K562 (cell line): ENCODE measurements around the gene DHCR7. TPM values are rescaled to one million over a fixed set of nuclear protein-coding genes. Genes with fewer than 3 reads are reported as not detected.

Experiments
- ATAC-seq: fragments of 200-7000 bp; cut with Tn5 transposase; 3 replicates; pipeline ENCODE4 v1.9.1; 2020; ENCODE audit warnings: moderate library complexity
- BruUV-seq: library from RNA; stranded (reverse); fragments of 400-500 nt; replicated peaks from 2 replicates; lab custom pipeline; 2021; lab: Mats Ljungman, UMichigan
- CTCF ChIA-PET: fragments of 300-600 bp; formaldehyde crosslinking; extraction: SDS; loops from one replicate; lab custom pipeline; 2021; ENCODE audit warnings: low intra/inter-chr PET ratio; lab: Yijun Ruan, JAX
- POLR2A ChIA-PET: fragments of 300-600, 350-650 bp; sonication (Branson Sonifier 250); formaldehyde crosslinking; extraction: SDS; loops from one replicate; lab custom pipeline; 2021; ENCODE audit warnings: antibody characterized with exemption, inconsistent platforms; lab: Yijun Ruan, JAX
- DNase-seq, 4 experiments: peaks; one replicate each; pipeline versions ENCODE4 v3.0.0 to v3.0.0-alpha.2; 2011 to 2018; ENCODE audit warnings: low spot score in 3 of 4, mixed read lengths in 3 of 4; ENCODE audit errors: extremely low read depth in 1 of 4
- FAIRE-seq: peaks from 2 replicates; lab custom pipeline; 2011; peaks lifted over from hg19 to GRCh38; lab: Jason Lieb, UNC
- H2AFZ ChIP-seq: 2 replicates; pipeline ENCODE4 v1.6.0; 2011; ENCODE audit warnings: low read depth, low read length, control low read depth, inconsistent platforms
- H3K27ac ChIP-seq: fragments of 200-600 bp; 3 replicates; pipeline ENCODE4 v1.8.0; 2011; ENCODE audit warnings: low read depth, mild to moderate bottlenecking, control low read depth, inconsistent platforms, low read length, moderate library complexity, mixed read lengths; ENCODE audit errors: extremely low read depth
- H3K27me3 ChIP-seq, 2 experiments: fragments of 300-600 bp in 1 of 2; 2 replicates in 1 of 2; 3 replicates in 1 of 2; pipeline versions ENCODE4 v1.6.0 to v1.8.0; 2011; ENCODE audit warnings: inconsistent platforms in 2 of 2, low read length in 2 of 2, mild to moderate bottlenecking in 1 of 2, mixed read lengths in 1 of 2, moderate library complexity in 1 of 2; ENCODE audit not compliant: control insufficient read depth in 2 of 2, insufficient read depth in 2 of 2
- H3K36me3 ChIP-seq: fragments of 300-600 bp; 3 replicates; pipeline ENCODE4 v1.8.0; 2011; ENCODE audit warnings: mild to moderate bottlenecking, low read length, inconsistent platforms; ENCODE audit not compliant: control insufficient read depth, insufficient read depth
- H3K4me1 ChIP-seq, 2 experiments: fragments of 200-600 bp in 1 of 2; replicated peaks in 1 of 2; 2 replicates in 1 of 2; 3 replicates in 1 of 2; pipeline versions ENCODE4 v1.5.1 to v1.8.0; 2011; ENCODE audit warnings: inconsistent platforms in 2 of 2, low read length in 2 of 2, mild to moderate bottlenecking in 1 of 2, mixed read lengths in 1 of 2, moderate library complexity in 1 of 2; ENCODE audit not compliant: control insufficient read depth in 2 of 2, insufficient read depth in 2 of 2
- H3K4me2 ChIP-seq: 2 replicates; pipeline ENCODE4 v1.6.1; 2011; ENCODE audit warnings: low read length, control low read depth, inconsistent platforms, mixed read lengths; ENCODE audit not compliant: insufficient read depth
- H3K4me3 ChIP-seq: fragments of 200-600 bp; sonication (generic), shearing (Covaris generic); 2 replicates; pipeline ENCODE4 v1.5.1; 2016; ENCODE audit warnings: control low read depth, inconsistent platforms
- H3K79me2 ChIP-seq: fragments of 200-600 bp; 3 replicates; pipeline ENCODE4 v1.8.0; 2011; ENCODE audit warnings: low read length, inconsistent platforms; ENCODE audit not compliant: control insufficient read depth, insufficient read depth
- H3K9ac ChIP-seq, 2 experiments: 2 replicates each; pipeline versions ENCODE4 v1.6.0 to v1.6.1; 2011; ENCODE audit warnings: low read depth in 2 of 2, low read length in 2 of 2, control low read depth in 1 of 2, inconsistent platforms in 1 of 2, mild to moderate bottlenecking in 1 of 2, mixed read lengths in 1 of 2; ENCODE audit not compliant: insufficient read depth in 1 of 2
- H3K9me1 ChIP-seq: one replicate; pipeline ENCODE4 v1.6.0; 2011; ENCODE audit warnings: inconsistent platforms, mild to moderate bottlenecking, low read length, moderate library complexity; ENCODE audit not compliant: control insufficient read depth, insufficient read depth
- H3K9me3 ChIP-seq: replicated peaks from 2 replicates; pipeline ENCODE4 v1.5.1; 2011; ENCODE audit warnings: low read depth, low read length, inconsistent platforms; ENCODE audit not compliant: control insufficient read depth, insufficient read depth
- H4K20me1 ChIP-seq: replicated peaks from 2 replicates; pipeline ENCODE4 v1.6.1; 2011; ENCODE audit warnings: low read length, inconsistent platforms, mixed read lengths; ENCODE audit not compliant: control insufficient read depth, insufficient read depth
- KAT8 ChIP-seq: fragments of 450-650 bp; IDR thresholded peaks from 2 replicates; pipeline ENCODE4 v1.6.1; 2016; ENCODE audit warnings: low read depth, mild to moderate bottlenecking
- KDM1A ChIP-seq, 2 experiments: fragments of 450-650 bp; IDR thresholded peaks; 2 replicates each; pipeline ENCODE4 v1.6.1; 2016; ENCODE audit warnings: mild to moderate bottlenecking in 2 of 2
- PPARD ChIP-seq: fragments of 250-450 bp; sonication (Bioruptor Pico); IDR thresholded peaks from 2 replicates; pipeline ENCODE4 v1.8.0; 2022; ENCODE audit warnings: inconsistent platforms, mild to moderate bottlenecking, moderate library complexity
- RFX7 ChIP-seq: fragments of 250-450 bp; sonication (Bioruptor Pico); IDR thresholded peaks from 2 replicates; pipeline ENCODE4 v1.5.1; 2021; ENCODE audit warnings: mild to moderate bottlenecking
- ZNF184 ChIP-seq: sonication (generic); formaldehyde crosslinking; IDR thresholded peaks from 2 replicates; pipeline ENCODE4 v1.5.0; 2020; ENCODE audit warnings: missing genetic modification reagents
- WGBS: fragments of 100-300 bp; shearing (Covaris generic); methylation state at CpG from one replicate; pipeline ENCODE4 v1.1.6; 2016; ENCODE audit warnings: low coverage, mixed read lengths; ENCODE audit not compliant: insufficient coverage; ENCODE audit errors: missing lambda C conversion rate; 5-methylcytosine and 5-hydroxymethylcytosine counted together
- in situ Hi-C: fragments of 300-500 bp; cut with MboI; formaldehyde crosslinking; loops from 4 replicates; pipeline ENCODE4 v1.15.0; 2018; ENCODE audit warnings: inconsistent platforms, mixed read lengths
- intact Hi-C: fragments of 100-400 bp; cut with micrococcal nuclease; formaldehyde crosslinking; loops from 2 replicates; pipeline ENCODE4 v1.14.2; 2022
- polyA plus RNA-seq, 8 experiments: library from polyadenylated mRNA; depleted of rRNA in 4 of 8; stranded (reverse) in 5 of 8; unstranded in 3 of 8; fragments of >200 nt; fragmentation: Nextera tagmentation in 2 of 8; fragmentation: Illumina TruSeq in 1 of 8; extraction: Ambion mirVana in 2 of 8; extraction: Trizol in 1 of 8; gene quantifications; 2 replicates each; pipeline versions ENCODE4 v1.2.1 to v1.2.3, GENCODE V29; 2011 to 2014; ENCODE audit warnings: inconsistent platforms in 1 of 8, missing spikeins in 1 of 8
- total RNA-seq, 7 experiments: library from RNA; depleted of rRNA in 6 of 7; stranded (reverse); fragments of >200 nt in 6 of 7; fragmentation: Illumina TruSeq in 2 of 7; extraction: Trizol in 2 of 7; gene quantifications; 2 replicates each; pipeline versions ENCODE4 v1.2.1 to v1.2.3, GENCODE V29; 2011 to 2021; ENCODE audit warnings: low replicate concordance in 1 of 7
- TF ChIP-seq, protein P1 (sequence below): fragments of 450-650 bp; IDR thresholded peaks from 2 replicates; pipeline ENCODE4 v1.6.1; 2014; ENCODE audit warnings: low read depth, mild to moderate bottlenecking, moderate library complexity, borderline replicate concordance

The DHCR7 gene
- total and polyA plus RNA-seq, 9 of the 15 experiments (the other 6 are each of a cell fraction or from before 2014, with no cell fraction given), result 8.4 to 192 (median 82.4) TPM

DNA sequence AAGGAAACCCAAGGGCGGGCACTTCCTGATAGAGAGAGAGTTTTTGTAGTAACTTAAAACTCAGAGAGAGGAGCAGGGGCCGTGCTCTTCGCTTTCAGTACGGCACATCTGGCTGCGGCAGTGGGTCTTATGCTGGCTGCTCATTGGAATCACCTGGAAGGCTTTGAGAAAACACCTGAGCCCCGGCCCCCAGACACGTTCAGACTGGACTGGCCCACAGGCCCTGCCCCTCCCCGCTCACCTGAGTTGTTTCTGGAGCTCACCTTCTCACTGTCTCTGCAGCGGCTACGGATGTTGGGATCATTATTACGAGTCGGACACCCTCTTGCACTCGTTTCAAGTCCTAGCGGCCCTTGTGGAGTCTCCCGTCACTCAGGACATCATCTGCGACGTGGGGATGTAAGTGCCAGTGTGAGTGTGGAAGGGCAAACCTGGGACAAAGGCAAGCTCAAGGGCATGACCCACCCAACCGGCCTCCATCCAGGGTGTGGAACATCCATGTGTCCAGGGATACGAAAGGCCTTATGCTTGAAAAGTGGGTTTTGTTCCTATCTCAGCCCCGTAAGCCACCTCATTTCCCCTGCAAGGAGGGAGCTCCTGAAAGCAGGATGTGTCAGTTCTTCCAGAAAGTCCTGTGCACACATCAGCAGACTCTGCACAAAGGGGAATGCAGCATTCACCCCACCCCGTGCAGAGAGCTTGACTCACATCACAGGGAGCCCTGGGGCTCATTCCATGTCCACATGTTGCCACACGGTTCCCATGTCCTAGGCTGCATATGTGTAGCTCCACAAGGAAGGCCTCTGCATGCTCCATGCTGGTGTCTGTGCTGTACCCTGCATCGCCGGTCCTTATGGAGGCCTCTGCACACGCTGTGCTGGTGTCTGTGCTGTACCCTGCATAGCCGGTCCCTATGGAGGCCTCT lies 10.2 kb upstream of the DHCR7 start:
- CTCF ChIA-PET, result no interaction called here
- in situ Hi-C loops, result no loop called here
- H3K9me1 ChIP-seq, result peaks cover 6% of the 10 kb centered on the region

DNA sequence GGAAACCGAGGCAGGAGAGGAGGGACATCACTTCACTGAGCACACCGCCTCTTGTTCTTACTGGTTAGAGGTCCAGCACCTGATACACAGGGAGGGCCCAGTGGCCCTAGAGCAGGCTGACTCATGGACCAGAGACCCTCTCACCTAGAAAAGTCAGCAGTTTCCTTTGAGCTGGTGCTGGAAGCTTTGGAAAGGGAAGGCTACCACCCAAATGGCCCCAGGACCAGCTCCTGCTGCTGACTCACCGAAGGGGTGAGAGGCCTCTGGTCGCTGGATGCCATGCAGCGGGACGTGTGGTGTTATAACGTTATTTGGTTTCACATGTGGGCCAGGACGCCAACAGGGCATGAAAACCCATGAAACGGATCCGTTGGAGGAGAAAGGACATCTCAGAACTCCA lies 8.6 kb upstream of the DHCR7 start:
- Histone ChIP-seq H3K79me2 (peaks cover 20% of the 10 kb centered on the region), H3K4me1 (peaks cover 2 to 28% of the 10 kb centered on the region in 2 experiments; a peak in 4 of 5 replicates), H3K36me3 (peaks cover 72% of the 10 kb centered on the region), H3K27me3 (no peaks in the 10 kb centered on the region), H3K4me2 (no peak overlapping the region), H3K9me1 (peaks cover 6% of the 10 kb centered on the region), H2AFZ (no peak overlapping the region), H3K4me3 (no peak overlapping the region), H4K20me1 (no peaks in the 10 kb centered on the region), H3K27ac (no peak overlapping the region), H3K9me3 (no peaks in the 10 kb centered on the region), H3K9ac (no peak overlapping the region)
- WGBS, result 92% methylated on average over 7 of the region's 10 CpGs
- ATAC-seq, result no peak
- intact Hi-C loops (no loop called here), in situ Hi-C loops (no loop called here)
- DNase-seq, result no peak
- ChIA-PET CTCF (no interaction called here), POLR2A (interaction anchor here (1.3 kb wide), 1 partner anchor 8 kb away, joined by 3 read pairs; the partner anchor contains the start of gene DHCR7)
- FAIRE-seq, result no peak
- no TSS peak for BruUV-seq
- TF ChIP-seq, protein P1, sequence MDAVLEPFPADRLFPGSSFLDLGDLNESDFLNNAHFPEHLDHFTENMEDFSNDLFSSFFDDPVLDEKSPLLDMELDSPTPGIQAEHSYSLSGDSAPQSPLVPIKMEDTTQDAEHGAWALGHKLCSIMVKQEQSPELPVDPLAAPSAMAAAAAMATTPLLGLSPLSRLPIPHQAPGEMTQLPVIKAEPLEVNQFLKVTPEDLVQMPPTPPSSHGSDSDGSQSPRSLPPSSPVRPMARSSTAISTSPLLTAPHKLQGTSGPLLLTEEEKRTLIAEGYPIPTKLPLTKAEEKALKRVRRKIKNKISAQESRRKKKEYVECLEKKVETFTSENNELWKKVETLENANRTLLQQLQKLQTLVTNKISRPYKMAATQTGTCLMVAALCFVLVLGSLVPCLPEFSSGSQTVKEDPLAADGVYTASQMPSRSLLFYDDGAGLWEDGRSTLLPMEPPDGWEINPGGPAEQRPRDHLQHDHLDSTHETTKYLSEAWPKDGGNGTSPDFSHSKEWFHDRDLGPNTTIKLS, result no peak
- TF ChIP-seq RFX7 (CRISPR knock-in tag) (no peak), PPARD (no peak)

More for the DNA sequence above, 10.2 kb upstream of the DHCR7 start:
- TF ChIP-seq ZNF184 (no peak), KDM1A (IDR thresholded peaks at IDR 0.05) (no peak), KAT8 (no peak)
- TF ChIP-seq, all 486 proteins: peak for 0
- 91% methylated on average over 23 of the region's 26 CpGs for WGBS
- Histone ChIP-seq H4K20me1 (no peaks in the 10 kb centered on the region), H2AFZ (no peak overlapping the region), H3K4me1 (peaks cover 0 to 15% of the 10 kb centered on the region in 2 experiments; a peak in 3 of 5 replicates), H3K27me3 (no peaks in the 10 kb centered on the region), H3K9me3 (no peaks in the 10 kb centered on the region), H3K79me2 (peaks cover 14% of the 10 kb centered on the region), H3K36me3 (peaks cover 80% of the 10 kb centered on the region), H3K27ac (no peak overlapping the region), H3K9ac (no peak overlapping the region), H3K4me2 (no peak overlapping the region), H3K4me3 (no peak overlapping the region)
- intact Hi-C loops, result no loop called here
- FAIRE-seq, result no peak
- POLR2A ChIA-PET, result interaction anchor here (1.2 kb wide), 1 partner anchor 15 kb away, joined by 3 read pairs; no protein-coding TSS in a partner anchor
- no peak for ATAC-seq
- no TSS peak for BruUV-seq
- DNase-seq, result no peak
